Urinary bladder (tissue), 4 donors: ENCODE data around the gene HOXA1. TPM values are rescaled to one million over a fixed set of nuclear protein-coding genes. Genes with fewer than 3 reads are reported as not detected.

Experiments used
- DNase-seq: peaks from one replicate; pipeline ENCODE4 v3.0.0-alpha.2; 2015; ENCODE audit errors: extremely low spot score
- H3K27ac ChIP-seq: one replicate; pipeline ENCODE4 v1.5.1; 2013; ENCODE audit warnings: low read depth, mild to moderate bottlenecking, moderate library complexity
- H3K36me3 ChIP-seq: one replicate; pipeline ENCODE4 v1.6.1; 2013; ENCODE audit warnings: mild to moderate bottlenecking, moderate library complexity; ENCODE audit not compliant: insufficient read depth
- H3K4me1 ChIP-seq: one replicate; pipeline ENCODE4 v1.6.1; 2013; ENCODE audit warnings: mild to moderate bottlenecking, moderate library complexity; ENCODE audit not compliant: insufficient read depth
- H3K4me3 ChIP-seq: one replicate; pipeline ENCODE4 v1.5.1; 2013; ENCODE audit warnings: low read depth, low read length
- WGBS: extraction: QIAGEN DNeasy Blood & Tissue Kit; methylation state at CpG from one replicate; pipeline ENCODE4 v1.1.7; 2013; 5-methylcytosine and 5-hydroxymethylcytosine counted together
- polyA plus RNA-seq: library from polyadenylated mRNA; stranded (reverse); fragments of 200-250 nt; gene quantifications from one replicate; pipeline ENCODE4 v1.2.3, GENCODE V29; 2013
- total RNA-seq: library from RNA; depleted of rRNA; stranded (reverse); fragments of >200 nt; gene quantifications from one replicate; pipeline ENCODE4 v1.2.3, GENCODE V29; 2014
- donor health status: healthy with polysubstance abuse.
- donor health status: healthy.

The HOXA1 gene
- total and polyA plus RNA-seq, 2 donors, result 1.6 to 2.0 TPM

DNA sequence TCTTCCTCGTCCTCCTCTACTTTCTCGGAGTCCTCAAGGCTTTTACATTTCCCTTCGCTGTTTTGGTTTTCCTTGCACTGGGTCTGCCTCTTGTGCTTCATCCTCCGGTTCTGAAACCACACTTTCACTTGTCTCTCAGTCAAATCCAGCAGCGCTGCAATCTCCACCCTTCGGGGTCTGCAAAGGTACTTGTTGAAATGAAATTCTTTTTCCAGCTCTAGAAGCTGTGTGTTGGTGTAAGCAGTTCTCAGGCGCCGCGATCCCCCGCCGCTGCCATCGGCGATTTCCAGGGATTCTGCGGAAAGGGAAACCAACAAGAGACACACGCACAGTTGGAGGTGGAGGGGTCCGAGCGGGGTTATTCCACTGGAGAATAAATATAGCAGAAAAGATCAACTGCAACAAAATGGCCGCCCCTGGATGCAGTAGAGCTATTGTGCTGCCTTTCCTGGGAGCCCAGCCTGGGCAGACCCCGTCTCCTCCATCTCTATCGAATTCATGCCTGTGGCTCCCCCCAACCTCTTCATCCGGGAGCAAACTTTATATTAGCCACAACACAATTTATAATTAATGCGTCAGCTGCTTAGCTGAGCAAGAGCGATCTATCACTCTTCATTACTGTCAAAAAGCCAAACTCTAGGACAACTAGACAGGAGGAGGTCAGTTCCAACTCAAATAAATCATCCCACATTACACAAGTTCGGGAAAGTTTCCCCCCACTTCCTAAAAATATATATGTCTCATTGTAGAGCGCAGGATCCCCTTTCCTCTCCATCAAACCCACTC is 5.6 kb upstream of the HOXA1 start:
- DNase-seq, result no peak
- 75% methylated on average over 25 of the region's 25 CpGs for WGBS
- H3K27ac ChIP-seq, result no peak overlapping the region
- H3K36me3 ChIP-seq, result no peaks in the 10 kb centered on the region
- no peaks in the 10 kb centered on the region for H3K4me1 ChIP-seq
- peak overlapping the region; percentile 29 for H3K4me3 ChIP-seq

DNA sequence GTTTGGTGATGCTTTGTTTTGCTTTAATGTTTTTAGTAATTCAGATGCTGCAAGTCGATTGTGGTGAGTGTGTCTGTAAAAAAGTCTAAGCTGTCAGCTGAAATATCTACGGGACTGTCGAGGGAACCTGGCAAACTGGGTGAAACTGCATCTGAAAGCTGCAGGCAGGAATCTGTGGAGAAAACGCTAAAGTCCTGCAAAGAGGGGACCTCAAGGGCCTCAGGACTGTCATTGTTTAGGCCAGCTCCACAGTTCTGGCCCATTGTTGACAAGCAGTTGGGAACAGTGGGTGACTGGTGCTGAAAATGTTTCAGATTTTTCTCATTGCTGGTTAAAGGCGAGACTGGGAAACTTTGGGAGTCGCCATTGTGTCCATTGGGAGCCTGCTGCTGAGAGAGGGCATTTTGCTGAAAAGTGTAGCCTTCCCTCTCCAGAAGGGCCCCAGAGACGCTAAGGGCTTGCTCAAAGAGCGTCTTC is 4.9 kb upstream of the HOXA1 start:
- peak overlapping the region; percentile 18 for H3K4me3 ChIP-seq
- DNase-seq, result no peak
- no peak overlapping the region for H3K27ac ChIP-seq
- WGBS, result 84% methylated on average over 8 of the region's 8 CpGs
- no peaks in the 10 kb centered on the region for H3K4me1 ChIP-seq
- no peaks in the 10 kb centered on the region for H3K36me3 ChIP-seq

GRCh38 chr7:27099453-27100370 is 3.9 kb upstream of the HOXA1 start:
- 86% methylated on average over 8 of the region's 8 CpGs for WGBS
- Histone ChIP-seq H3K4me1 (no peaks in the 10 kb centered on the region), H3K27ac (peak overlapping the region; percentile 12), H3K36me3 (no peaks in the 10 kb centered on the region), H3K4me3 (no peak overlapping the region)
- DNase-seq, result no peak

- Histone ChIP-seq H3K27ac (peak overlapping the region; percentile 69), H3K4me3 (peak overlapping the region; percentile 93), H3K36me3 (no peaks in the 10 kb centered on the region), H3K4me1 (no peaks in the 10 kb centered on the region)
- DNase-seq, result peak; percentile 88
- 11% methylated on average over 38 of the region's 38 CpGs for WGBS
These were observed 3.0 kb upstream of the HOXA1 start for GRCh38 chr7:27098578-27099451.

GRCh38 chr7:27097686-27098577 is 2.1 kb upstream of the HOXA1 start:
- WGBS, result 18% methylated on average over 35 of the region's 35 CpGs
- H3K27ac ChIP-seq, result peak overlapping the region; percentile 91
- no peaks in the 10 kb centered on the region for H3K36me3 ChIP-seq
- peak overlapping the region; percentile 93 for H3K4me3 ChIP-seq
- DNase-seq, result no peak
- no peaks in the 10 kb centered on the region for H3K4me1 ChIP-seq

GRCh38 chr7:27096768-27097514 is 1.1 kb upstream of the HOXA1 start:
- DNase-seq, result no peak

GRCh38 chr7:27095050-27095896 is 527 bp downstream of the HOXA1 start:
- Histone ChIP-seq H3K4me1 (no peaks in the 10 kb centered on the region), H3K4me3 (peak overlapping the region; percentile 93), H3K36me3 (no peaks in the 10 kb centered on the region), H3K27ac (no peak overlapping the region)
- 18% methylated on average over 33 of the region's 33 CpGs for WGBS
- no peak for DNase-seq

More at GRCh38 chr7:27096768-27097514, 1.1 kb upstream of the HOXA1 start:
- under 1% methylated on average over 41 of the region's 41 CpGs for WGBS
- H3K4me3 ChIP-seq, result peak overlapping the region; percentile 93
- H3K27ac ChIP-seq, result peak overlapping the region; percentile 91
- no peaks in the 10 kb centered on the region for H3K4me1 ChIP-seq
- no peaks in the 10 kb centered on the region for H3K36me3 ChIP-seq

- Histone ChIP-seq H3K36me3 (no peaks in the 10 kb centered on the region), H3K27ac (no peak overlapping the region), H3K4me3 (no peak overlapping the region), H3K4me1 (no peaks in the 10 kb centered on the region)
- WGBS, result 79% methylated on average over 29 of the region's 29 CpGs
- DNase-seq, result no peak
These were observed 1.3 kb downstream of the HOXA1 start for GRCh38 chr7:27094304-27095049.

- DNase-seq, result no peak
- WGBS, result 70% methylated on average over 6 of the region's 6 CpGs
- H3K36me3 ChIP-seq, result no peaks in the 10 kb centered on the region
- no peaks in the 10 kb centered on the region for H3K4me1 ChIP-seq
- no peak overlapping the region for H3K4me3 ChIP-seq
- no peak overlapping the region for H3K27ac ChIP-seq
These were observed 2.5 kb downstream of the HOXA1 start for GRCh38 chr7:27093184-27093895.

GRCh38 chr7:27092819-27093110 is 3.0 kb downstream of the HOXA1 start:
- no peaks in the 10 kb centered on the region for H3K4me1 ChIP-seq
- no peak overlapping the region for H3K27ac ChIP-seq
- H3K4me3 ChIP-seq, result no peak overlapping the region
- no peaks in the 10 kb centered on the region for H3K36me3 ChIP-seq
- DNase-seq, result no peak
- WGBS, result 82% methylated on average over 1 of the region's 1 CpG
